Measurements from ENCODE around the gene UPK2.

Gene UPK2

GRCh38 chr11:118917481-118918127 is 38.5 kb upstream of the UPK2 start:
- DNase-seq (ENCODE audit: low read depth in 2 of 2): no peak

- no peak for DNase-seq (ENCODE audit: low read depth in 2 of 2)
These were observed 37.9 kb upstream of the UPK2 start for GRCh38 chr11:118918128-118918685.

GRCh38 chr11:118918686-118919280 is 37.3 kb upstream of the UPK2 start:
- DNase-seq (ENCODE audit: low read depth in 2 of 2): no peak

GRCh38 chr11:118921121-118921928 is 34.8 kb upstream of the UPK2 start:
- no peak for DNase-seq (ENCODE audit: low read depth in 2 of 2)

GRCh38 chr11:118921929-118922744 is 34.0 kb upstream of the UPK2 start:
- no peak for DNase-seq (ENCODE audit: low read depth in 2 of 2)

GRCh38 chr11:118922745-118923627 is 33.1 kb upstream of the UPK2 start:
- DNase-seq (ENCODE audit: low read depth in 2 of 2): no peak

- no peak for DNase-seq (ENCODE audit: low read depth in 2 of 2)
These were observed 32.1 kb upstream of the UPK2 start for GRCh38 chr11:118923721-118924587.

GRCh38 chr11:118924591-118925585 is 31.2 kb upstream of the UPK2 start:
- no peak for DNase-seq (ENCODE audit: low read depth in 2 of 2)

GRCh38 chr11:118927554-118928100 is 28.5 kb upstream of the UPK2 start:
- DNase-seq (ENCODE audit: low read depth in 2 of 2): no peak

GRCh38 chr11:118928101-118928869 is 27.8 kb upstream of the UPK2 start:
- peak; percentile 83 to 85 for DNase-seq (ENCODE audit: low read depth in 2 of 2)

- no peak for DNase-seq (ENCODE audit: low read depth in 2 of 2)
These were observed 27.1 kb upstream of the UPK2 start for GRCh38 chr11:118928870-118929500.

GRCh38 chr11:118929501-118930093 is 26.5 kb upstream of the UPK2 start:
- DNase-seq (ENCODE audit: low read depth in 2 of 2): peak in 1 of 2 donors; percentile 54

GRCh38 chr11:118930094-118930712 is 25.9 kb upstream of the UPK2 start:
- peak; percentile 70 to 75 for DNase-seq (ENCODE audit: low read depth in 2 of 2)

GRCh38 chr11:118931571-118931970 is 24.5 kb upstream of the UPK2 start:
- DNase-seq (ENCODE audit: low read depth in 2 of 2): no peak

GRCh38 chr11:118933486-118933885 is 22.6 kb upstream of the UPK2 start:
- DNase-seq (ENCODE audit: low read depth in 2 of 2): no peak

- DNase-seq (ENCODE audit: low read depth in 2 of 2): no peak
These were observed 20.7 kb upstream of the UPK2 start for GRCh38 chr11:118935376-118935775.
